Activated CD4-positive, alpha-beta T cell treated with anti-CD3 and anti-CD28 coated beads, Interleukin-2, amount 10 ng/mL, durations not matched to agents 24 days and 14 days (primary cell): ENCODE data around the gene AKAP8L. TPM values are rescaled to one million over a fixed set of nuclear protein-coding genes. Genes with fewer than 3 reads are reported as not detected.

Experiments
- DNase-seq: peaks from one replicate; pipeline ENCODE4 v3.0.0; 2022
- H3K27ac Mint-ChIP-seq: one replicate; pipeline ENCODE4 v1.8.0; 2022; ENCODE audit warnings: mild to moderate bottlenecking, mixed read lengths
- H3K27me3 Mint-ChIP-seq: one replicate; pipeline ENCODE4 v1.8.0; 2022; ENCODE audit warnings: mixed read lengths
- H3K36me3 Mint-ChIP-seq: one replicate; pipeline ENCODE4 v1.8.0; 2022; ENCODE audit warnings: low read depth, mild to moderate bottlenecking, mixed read lengths
- H3K4me1 Mint-ChIP-seq: one replicate; pipeline ENCODE4 v1.8.0; 2021; ENCODE audit warnings: mixed read lengths
- H3K4me3 Mint-ChIP-seq: one replicate; pipeline ENCODE4 v1.8.0; 2022; ENCODE audit warnings: mild to moderate bottlenecking, moderate library complexity, mixed read lengths
- H3K9me3 Mint-ChIP-seq: one replicate; pipeline ENCODE4 v1.8.0; 2021; ENCODE audit warnings: mixed read lengths
- intact Hi-C: fragments of 100-400 bp; cut with micrococcal nuclease; formaldehyde crosslinking; loops from one replicate; pipeline ENCODE4 v1.15.1; 2023
- total RNA-seq: library from RNA; stranded (reverse); gene quantifications from 2 replicates; pipeline ENCODE4 v1.2.3, GENCODE V29; 2022

AKAP8L gene
- total RNA-seq, 1 donor from 2014 or later: 76.8 TPM

- Mint-ChIP-seq H3K27me3 (no peaks in the 10 kb centered on the region), H3K9me3 (no peaks in the 10 kb centered on the region), H3K27ac (no peak overlapping the region), H3K36me3 (peaks cover 7% of the 10 kb centered on the region), H3K4me1 (peaks cover 4% of the 10 kb centered on the region), H3K4me3 (no peak overlapping the region)
- DNase-seq: no peak
- intact Hi-C loops: no loop called here
Observed at GRCh38 chr19:15443838-15444237, 25.1 kb upstream of the AKAP8L start.

DNA sequence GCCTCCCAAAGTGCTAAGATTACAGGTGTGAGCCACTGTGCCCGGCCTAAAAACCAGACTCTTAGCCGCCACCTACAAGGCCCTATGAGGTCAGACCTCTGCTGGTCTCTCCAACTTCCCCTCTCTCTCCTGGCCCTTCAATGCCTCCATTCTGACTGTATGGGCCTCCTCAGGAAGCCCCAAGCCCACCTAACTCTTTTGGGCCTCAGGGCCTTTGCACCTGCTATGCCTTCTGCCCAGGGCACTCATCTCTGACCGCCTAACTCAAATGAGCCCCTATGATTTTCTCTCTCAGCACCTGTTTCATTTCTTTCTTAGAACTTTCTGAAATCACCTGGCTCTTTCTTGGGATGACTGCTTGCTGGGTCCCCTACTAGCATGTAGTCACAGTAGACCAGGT lies 24.5 kb upstream of the AKAP8L start:
- Mint-ChIP-seq H3K27me3 (no peaks in the 10 kb centered on the region), H3K27ac (no peak overlapping the region), H3K4me1 (no peaks in the 10 kb centered on the region), H3K36me3 (peaks cover 2% of the 10 kb centered on the region), H3K4me3 (no peak overlapping the region), H3K9me3 (no peaks in the 10 kb centered on the region)
- DNase-seq: no peak
- intact Hi-C loops: no loop called here

GRCh38 chr19:15442142-15442920 lies 23.5 kb upstream of the AKAP8L start:
- DNase-seq: no peak
- intact Hi-C loops: no loop called here
- Mint-ChIP-seq H3K27ac (no peak overlapping the region), H3K27me3 (no peaks in the 10 kb centered on the region), H3K4me3 (no peak overlapping the region), H3K4me1 (no peaks in the 10 kb centered on the region), H3K9me3 (no peaks in the 10 kb centered on the region), H3K36me3 (no peaks in the 10 kb centered on the region)

DNA sequence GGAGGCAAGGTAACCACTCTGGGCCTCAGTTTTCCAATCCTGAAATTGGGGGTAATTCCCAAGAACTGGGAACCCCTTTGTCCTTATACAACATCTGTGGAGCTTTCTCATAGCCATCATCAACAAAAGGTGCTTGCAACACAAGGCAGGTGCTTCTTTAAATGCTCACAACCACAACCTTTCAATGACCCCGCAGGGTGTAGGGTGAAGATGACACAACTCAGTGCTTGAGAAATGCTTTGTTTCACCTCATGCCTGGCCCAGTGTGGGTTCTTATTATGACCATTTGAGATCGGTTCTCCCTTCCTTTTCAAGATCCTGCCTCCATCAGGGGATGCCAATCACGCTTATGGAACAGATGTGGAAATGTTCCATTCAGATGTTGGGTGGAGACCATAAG lies 22.5 kb upstream of the AKAP8L start:
- Mint-ChIP-seq H3K9me3 (no peaks in the 10 kb centered on the region), H3K4me3 (no peak overlapping the region), H3K4me1 (peaks cover 1% of the 10 kb centered on the region), H3K27me3 (no peaks in the 10 kb centered on the region), H3K27ac (no peak overlapping the region), H3K36me3 (peaks cover 1% of the 10 kb centered on the region)
- no peak for DNase-seq
- intact Hi-C loops: no loop called here

GRCh38 chr19:15439821-15440641 lies 21.2 kb upstream of the AKAP8L start:
- Mint-ChIP-seq H3K4me3 (no peak overlapping the region), H3K36me3 (peaks cover 2% of the 10 kb centered on the region), H3K4me1 (peaks cover 3% of the 10 kb centered on the region), H3K27ac (no peak overlapping the region), H3K27me3 (no peaks in the 10 kb centered on the region), H3K9me3 (no peaks in the 10 kb centered on the region)
- no peak for DNase-seq
- intact Hi-C loops: no loop called here

DNA sequence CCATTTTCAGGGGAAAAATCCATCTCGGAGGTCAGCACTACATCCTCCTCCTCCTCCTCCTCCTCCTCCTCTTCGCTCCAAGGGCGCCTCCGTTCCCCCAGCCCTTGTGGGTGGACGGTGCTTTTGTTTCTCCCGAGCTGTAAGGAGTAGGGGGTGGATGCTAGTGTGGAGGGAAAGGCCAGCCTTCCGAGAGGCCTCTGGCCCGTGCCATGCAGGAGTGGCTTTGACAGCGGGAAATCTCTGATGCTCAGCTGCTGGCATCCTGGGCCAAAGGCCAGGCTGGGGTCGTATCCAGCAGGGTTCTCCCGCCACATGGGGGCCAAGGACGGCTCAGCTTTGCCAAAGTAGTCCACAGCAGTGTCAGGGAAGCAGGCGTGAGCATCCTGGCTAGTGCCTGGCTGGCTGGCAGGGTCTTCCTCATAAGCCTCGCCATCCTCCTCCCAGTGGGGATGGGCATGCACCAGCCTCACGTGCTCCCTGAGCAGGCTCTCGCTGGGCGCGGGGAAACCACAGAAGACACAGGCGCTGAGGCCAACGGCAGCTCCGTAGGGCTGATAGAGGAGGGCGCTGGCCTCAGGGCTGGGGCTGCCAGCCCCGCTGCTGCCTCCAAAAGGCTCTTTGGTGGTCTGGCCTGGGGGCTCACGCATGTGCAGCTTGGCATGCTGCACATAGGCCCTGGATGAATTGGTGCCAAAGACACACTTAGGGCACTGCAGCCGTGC lies 20.5 kb upstream of the AKAP8L start:
- no peak overlapping the region for H3K27ac Mint-ChIP-seq
- H3K9me3 Mint-ChIP-seq: no peaks in the 10 kb centered on the region
- H3K4me3 Mint-ChIP-seq: no peak overlapping the region
- H3K36me3 Mint-ChIP-seq: peaks cover 2% of the 10 kb centered on the region
- H3K27me3 Mint-ChIP-seq: no peaks in the 10 kb centered on the region
- peaks cover 3% of the 10 kb centered on the region for H3K4me1 Mint-ChIP-seq
- no peak for DNase-seq
- intact Hi-C loops: no loop called here

DNA sequence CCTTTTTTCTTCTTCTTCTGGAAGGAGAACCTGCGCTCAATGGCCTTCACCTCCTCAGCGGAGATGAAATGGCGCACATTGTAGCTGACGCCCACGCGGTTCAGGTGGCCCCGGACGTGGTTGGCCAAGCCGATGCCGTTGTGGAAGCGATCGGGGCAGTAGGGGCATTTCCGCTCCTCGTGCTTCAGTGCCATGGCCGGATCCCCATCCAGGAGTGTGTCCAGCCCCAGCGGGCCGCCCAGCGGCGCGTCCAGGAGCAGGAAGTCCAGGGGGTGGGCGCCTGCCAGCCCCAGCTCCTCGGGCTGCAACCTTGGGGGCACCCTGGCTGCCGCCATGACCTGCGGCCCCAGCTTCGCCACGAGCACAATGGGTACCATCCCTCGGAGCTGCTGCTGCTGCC lies 19.8 kb upstream of the AKAP8L start:
- Mint-ChIP-seq H3K36me3 (peaks cover 2% of the 10 kb centered on the region), H3K27ac (no peak overlapping the region), H3K4me3 (no peak overlapping the region), H3K4me1 (peaks cover 4% of the 10 kb centered on the region), H3K27me3 (no peaks in the 10 kb centered on the region), H3K9me3 (no peaks in the 10 kb centered on the region)
- no peak for DNase-seq
- intact Hi-C loops: no loop called here

DNA sequence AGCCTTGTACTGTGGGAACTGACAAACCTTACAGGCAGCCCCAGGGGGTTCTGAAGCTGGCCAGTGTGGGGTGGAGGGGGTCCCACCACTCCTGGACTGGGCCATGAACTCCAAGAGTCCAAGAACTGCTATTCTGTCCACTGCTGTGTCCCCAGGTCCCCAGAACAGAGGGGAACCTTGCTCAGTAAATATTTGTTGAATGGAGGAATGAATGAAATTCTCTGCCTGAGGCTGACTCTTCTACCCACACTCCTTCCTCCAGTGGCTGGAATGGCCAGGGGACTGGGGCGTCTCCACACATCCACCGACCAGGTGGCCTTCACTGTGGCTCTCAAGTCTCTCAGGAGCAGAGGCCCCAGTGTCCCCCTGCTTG lies 19.3 kb upstream of the AKAP8L start:
- peaks cover 3% of the 10 kb centered on the region for H3K36me3 Mint-ChIP-seq
- peaks cover 9% of the 10 kb centered on the region for H3K4me1 Mint-ChIP-seq
- no peak overlapping the region for H3K27ac Mint-ChIP-seq
- H3K27me3 Mint-ChIP-seq: peaks cover under 1% of the 10 kb centered on the region
- no peaks in the 10 kb centered on the region for H3K9me3 Mint-ChIP-seq
- intact Hi-C loops: no loop called here
- no peak overlapping the region for H3K4me3 Mint-ChIP-seq
- DNase-seq: no peak

- Mint-ChIP-seq H3K4me3 (no peak overlapping the region), H3K9me3 (no peaks in the 10 kb centered on the region), H3K4me1 (peaks cover 12% of the 10 kb centered on the region), H3K27me3 (peaks cover 2% of the 10 kb centered on the region), H3K27ac (no peak overlapping the region), H3K36me3 (peaks cover 6% of the 10 kb centered on the region)
- no peak for DNase-seq
- intact Hi-C loops: no loop called here
Observed at GRCh38 chr19:15437355-15438123, 18.8 kb upstream of the AKAP8L start.

GRCh38 chr19:15436826-15437110 lies 18.0 kb upstream of the AKAP8L start:
- peaks cover 8% of the 10 kb centered on the region for H3K36me3 Mint-ChIP-seq
- H3K4me1 Mint-ChIP-seq: peaks cover 14% of the 10 kb centered on the region
- peaks cover 2% of the 10 kb centered on the region for H3K27me3 Mint-ChIP-seq
- intact Hi-C loops: no loop called here
- no peak overlapping the region for H3K4me3 Mint-ChIP-seq
- H3K27ac Mint-ChIP-seq: no peak overlapping the region
- H3K9me3 Mint-ChIP-seq: no peaks in the 10 kb centered on the region
- DNase-seq: no peak

- Mint-ChIP-seq H3K36me3 (peaks cover 13% of the 10 kb centered on the region), H3K4me1 (peaks cover 19% of the 10 kb centered on the region), H3K27me3 (peaks cover 2% of the 10 kb centered on the region), H3K9me3 (no peaks in the 10 kb centered on the region), H3K27ac (peak overlapping the region; percentile 41), H3K4me3 (no peak overlapping the region)
- intact Hi-C loops: no loop called here
- DNase-seq: no peak
Observed at GRCh38 chr19:15436012-15436825, 17.4 kb upstream of the AKAP8L start.

DNA sequence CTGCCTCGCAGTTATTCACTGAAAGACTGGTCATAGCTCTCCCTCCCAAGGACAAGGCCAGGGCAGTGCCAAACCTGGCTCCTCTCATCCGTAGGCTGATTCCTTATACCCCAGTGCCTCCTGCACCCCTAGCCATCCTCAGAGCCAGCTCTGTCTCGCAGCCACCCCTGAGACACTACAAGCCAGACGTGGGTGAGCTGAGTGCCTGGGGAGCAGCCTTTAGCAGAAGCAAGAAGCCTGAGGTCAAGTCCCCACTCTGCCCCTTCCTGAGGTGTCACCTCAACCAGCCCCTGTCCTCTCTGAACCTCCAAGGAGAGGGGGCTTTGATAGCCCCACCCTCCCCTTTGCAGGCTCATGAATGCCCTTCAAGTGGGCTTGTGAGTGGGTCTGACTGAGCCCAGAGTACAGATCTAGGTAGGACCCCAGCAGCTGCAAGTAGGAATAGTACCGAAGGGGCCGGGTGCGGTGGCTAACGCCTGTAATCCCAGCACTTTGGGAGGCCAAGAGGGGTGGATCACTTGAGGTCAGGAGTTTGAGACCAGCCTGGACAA lies 14.8 kb upstream of the AKAP8L start:
- no peak for DNase-seq
- H3K9me3 Mint-ChIP-seq: no peaks in the 10 kb centered on the region
- H3K27me3 Mint-ChIP-seq: peaks cover 2% of the 10 kb centered on the region
- peaks cover 28% of the 10 kb centered on the region for H3K4me1 Mint-ChIP-seq
- peak overlapping the region; percentile 97 for H3K4me3 Mint-ChIP-seq
- peaks cover 14% of the 10 kb centered on the region for H3K36me3 Mint-ChIP-seq
- H3K27ac Mint-ChIP-seq: peak overlapping the region; percentile 97
- intact Hi-C loops: loop anchor here (2.0 kb wide), 1 partner anchor 33 kb away; no protein-coding TSS in a partner anchor
